OCI-M2 (cell line): Measurements from ENCODE around the gene PRDM16.

Experiments
- DNase-seq: peaks from one replicate; lab custom pipeline; 2025; ENCODE audit not compliant: unreplicated experiment; lab: John Stamatoyannopoulos, UW

Gene PRDM16

DNA sequence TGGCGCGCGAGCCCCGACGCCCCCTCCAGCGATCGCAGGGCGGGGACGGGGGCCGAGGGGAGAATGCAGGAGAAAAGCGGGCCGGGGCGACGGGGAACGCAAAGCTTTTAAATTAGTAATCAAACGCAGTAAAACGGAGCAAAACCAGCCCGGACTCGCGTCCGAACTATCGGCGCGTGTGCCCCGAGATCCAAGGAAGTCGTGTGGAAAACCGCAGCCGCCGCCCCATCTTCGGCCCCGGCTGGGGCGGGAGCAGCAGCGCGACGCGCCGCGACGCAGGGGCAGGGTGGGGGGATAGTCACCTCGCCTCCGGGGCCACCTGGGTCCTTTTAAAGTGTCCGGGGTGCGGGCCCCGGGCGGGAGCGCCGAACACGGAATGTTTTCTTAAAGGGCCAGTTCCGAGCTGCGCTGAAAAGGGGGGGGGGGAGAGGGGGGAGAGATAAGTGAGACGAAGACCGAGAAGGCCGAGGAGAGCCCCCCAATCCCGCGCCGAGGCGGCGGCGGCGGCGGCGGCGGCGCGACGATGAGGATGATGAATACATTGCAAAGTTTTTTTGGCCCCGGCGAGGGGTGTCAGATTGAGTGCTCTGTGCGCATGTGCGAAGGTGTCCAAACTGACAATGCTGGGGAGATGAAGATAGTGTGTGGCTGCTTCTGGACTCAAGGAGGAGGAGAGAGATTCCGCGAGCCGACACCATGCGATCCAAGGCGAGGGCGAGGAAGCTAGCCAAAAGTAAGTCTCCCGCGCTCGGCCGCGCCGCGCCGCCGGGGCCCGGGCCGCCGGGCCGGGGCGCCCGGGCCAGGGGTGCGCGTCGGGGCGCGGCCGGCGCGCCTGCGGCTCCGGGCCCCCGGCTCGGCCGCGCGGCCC lies at the start of gene PRDM16:
Gene PRDM16 (plus strand): TSS at position 640 of the 868 bp plus-strand sequence. CDS start 57 bp downstream, at position 697.
- no peak for DNase-seq

DNA sequence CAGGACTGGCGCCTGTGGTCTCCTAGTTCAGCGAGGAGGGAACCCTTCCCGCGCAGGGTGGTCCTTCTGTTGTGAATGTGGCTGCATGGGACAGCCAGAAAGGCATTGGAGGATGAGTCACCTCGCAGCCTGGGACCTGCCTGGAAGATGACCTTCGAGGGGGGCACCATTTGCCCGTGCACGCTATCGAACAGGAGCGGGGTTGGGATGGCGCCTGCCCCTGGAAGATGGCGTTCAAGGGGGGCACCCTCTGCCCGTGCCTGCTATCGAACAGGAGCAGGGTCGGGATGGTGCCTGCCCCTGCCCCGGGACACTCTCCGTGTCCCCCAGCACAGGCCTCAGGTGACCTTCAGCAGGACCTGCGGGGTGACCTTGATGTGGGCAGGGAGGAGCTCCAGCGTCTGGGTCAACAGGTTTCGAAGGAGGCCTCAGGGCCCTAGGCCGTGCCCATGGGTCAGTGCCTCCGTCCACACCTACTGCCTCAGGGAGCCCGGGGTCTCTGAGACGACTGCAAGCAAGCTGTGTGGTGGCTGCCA lies 49.4 kb upstream of the PRDM16 start:
- no peak for DNase-seq

DNA sequence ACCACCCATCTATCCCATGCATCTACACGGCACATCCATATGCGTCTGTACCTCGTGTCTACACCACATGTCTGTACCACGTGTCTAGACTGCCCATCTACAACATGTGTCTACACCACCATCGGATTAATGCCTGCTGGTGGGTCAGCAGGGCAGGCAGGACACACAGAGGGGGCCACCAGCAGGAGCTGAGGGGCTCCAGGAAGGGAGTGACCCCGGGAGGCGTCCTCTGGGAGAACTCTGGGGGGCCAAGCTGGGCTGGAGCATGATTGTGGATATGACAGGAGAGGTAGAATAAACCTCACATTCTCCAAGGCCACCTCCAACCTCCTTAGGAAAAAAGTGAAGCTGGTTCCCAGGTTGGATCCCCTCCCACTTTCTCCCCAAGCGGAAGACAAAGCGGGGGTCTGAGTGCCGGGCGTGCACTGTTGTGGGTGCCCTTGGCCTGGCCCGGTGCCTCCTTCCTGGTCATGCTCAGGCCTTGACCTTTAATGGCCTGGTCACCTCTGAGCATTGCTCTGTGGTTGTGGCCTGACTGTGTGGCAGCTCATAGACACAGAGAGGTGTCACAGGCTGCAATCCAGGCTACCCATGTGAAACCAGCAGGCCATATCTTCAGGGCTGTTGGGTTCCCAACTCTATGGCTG lies 48.6 kb upstream of the PRDM16 start:
- DNase-seq: no peak

DNA sequence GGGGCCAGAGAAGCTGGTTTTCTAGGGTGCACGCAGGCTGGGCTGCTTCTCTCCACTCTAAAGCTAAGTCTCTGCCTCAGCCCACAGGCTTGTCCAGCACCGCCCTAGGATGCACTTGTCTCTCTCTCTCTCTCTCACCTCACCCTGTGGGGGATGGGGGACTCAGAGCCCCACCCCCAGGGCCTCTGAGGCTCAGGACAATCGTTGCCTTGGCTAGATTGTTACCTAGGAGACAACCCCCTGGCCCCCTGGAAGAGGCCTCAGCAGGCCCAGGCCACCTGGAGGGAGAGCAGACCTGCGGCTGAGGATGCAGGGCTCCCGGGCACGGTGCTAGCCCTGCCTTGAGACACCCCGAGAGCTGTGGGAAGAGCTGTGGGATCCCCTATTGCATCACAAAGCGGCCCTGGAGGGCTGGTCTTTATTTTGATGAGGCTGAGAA lies 47.8 kb upstream of the PRDM16 start, which contains the start of gene ACTRT2:
Gene ACTRT2 (plus strand): TSS at position 235 of the 439 bp plus-strand sequence. CDS start 220 bp downstream, outside the sequence.
- DNase-seq: no peak

DNA sequence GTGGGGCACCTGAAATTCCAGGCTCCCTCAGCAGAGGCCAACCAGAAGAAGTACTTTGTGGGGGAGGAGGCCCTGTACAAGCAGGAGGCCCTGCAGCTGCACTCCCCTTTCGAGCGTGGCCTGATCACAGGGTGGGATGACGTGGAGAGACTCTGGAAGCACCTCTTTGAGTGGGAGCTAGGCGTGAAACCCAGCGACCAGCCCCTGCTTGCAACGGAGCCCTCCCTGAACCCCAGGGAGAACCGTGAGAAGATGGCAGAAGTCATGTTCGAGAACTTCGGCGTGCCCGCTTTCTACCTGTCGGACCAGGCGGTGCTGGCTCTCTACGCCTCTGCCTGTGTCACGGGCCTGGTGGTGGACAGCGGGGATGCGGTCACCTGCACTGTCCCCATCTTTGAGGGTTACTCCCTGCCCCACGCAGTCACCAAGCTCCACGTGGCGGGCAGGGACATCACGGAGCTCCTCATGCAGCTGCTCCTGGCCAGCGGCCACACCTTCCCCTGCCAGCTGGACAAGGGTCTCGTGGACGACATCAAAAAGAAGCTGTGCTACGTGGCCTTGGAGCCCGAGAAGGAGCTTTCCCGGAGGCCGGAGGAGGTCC lies 47.1 kb upstream of the PRDM16 start:
- DNase-seq: no peak

DNA sequence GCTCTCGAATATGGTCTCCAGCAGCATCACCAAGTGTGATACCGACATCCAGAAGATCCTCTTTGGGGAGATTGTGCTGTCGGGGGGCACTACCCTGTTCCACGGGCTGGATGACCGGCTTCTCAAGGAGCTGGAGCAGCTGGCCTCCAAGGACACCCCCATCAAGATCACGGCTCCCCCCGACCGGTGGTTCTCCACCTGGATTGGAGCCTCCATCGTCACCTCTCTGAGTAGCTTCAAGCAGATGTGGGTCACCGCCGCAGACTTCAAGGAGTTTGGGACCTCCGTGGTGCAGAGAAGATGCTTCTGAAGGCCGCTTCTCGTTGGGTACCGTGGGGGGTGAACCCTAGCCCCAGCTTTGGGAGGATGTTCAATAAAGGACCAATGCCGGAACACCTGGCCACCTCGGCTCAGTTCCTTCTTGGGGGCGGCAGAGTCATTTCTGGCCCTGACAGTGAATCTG lies 46.5 kb upstream of the PRDM16 start:
- no peak for DNase-seq

DNA sequence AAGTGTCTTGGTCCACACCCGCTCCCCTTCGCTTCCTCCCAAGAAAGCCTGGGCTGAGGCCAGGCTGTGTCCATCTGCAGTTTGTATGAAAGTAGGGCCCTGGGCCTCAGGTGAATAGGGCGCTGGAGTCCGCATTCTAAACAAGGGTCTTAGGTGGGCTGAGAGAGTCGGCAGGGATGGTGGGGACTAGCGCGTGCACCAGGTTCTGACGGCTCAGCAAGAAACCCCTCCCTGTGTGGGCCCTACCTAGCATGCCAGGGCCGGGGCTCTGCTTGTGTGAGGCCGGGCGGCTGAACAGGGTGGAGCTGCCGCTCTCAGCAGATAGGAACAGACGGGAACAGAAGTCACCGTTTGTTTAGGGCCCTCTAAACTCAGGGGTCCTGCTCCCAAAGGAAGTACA lies 46.0 kb upstream of the PRDM16 start:
- DNase-seq: no peak

DNA sequence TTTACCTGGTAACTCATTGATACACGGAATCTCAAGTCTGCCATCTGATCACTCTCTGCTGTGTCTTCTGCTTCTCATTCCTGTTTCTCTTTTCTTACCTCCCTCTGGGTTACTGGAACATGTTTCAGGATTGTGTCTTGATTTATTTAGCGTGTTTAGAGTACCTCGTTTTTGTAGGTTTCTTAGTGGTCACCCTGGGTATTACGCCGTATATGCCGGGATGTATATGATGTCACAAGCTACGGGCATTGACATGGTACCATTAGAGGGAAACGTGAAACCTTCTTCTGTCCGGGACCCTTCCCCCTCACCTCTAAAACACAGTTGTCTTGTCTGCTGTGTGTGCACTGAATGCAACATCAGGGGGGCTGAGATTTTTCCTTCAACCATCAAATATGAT lies 45.0 kb upstream of the PRDM16 start:
- no peak for DNase-seq

DNA sequence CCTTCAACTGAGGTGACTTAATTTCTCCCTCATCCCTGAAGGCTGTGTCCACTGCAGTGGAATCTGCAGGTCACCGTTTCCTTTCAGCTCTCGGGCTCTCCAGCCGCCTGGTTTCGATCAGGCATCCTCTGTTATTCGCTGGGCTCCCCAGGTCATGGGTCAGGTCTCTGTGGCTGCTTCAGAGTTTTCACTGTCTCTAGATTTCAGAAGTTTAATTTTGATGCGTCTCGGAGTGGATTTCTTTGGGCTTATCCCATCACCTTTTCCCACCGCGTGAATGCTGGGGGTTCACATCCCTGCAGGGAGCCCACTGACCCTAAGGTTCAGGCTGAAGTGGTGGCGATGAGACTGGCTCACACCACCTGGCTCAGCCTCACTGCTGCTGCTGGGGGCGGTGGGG lies 44.4 kb upstream of the PRDM16 start:
- DNase-seq: no peak

DNA sequence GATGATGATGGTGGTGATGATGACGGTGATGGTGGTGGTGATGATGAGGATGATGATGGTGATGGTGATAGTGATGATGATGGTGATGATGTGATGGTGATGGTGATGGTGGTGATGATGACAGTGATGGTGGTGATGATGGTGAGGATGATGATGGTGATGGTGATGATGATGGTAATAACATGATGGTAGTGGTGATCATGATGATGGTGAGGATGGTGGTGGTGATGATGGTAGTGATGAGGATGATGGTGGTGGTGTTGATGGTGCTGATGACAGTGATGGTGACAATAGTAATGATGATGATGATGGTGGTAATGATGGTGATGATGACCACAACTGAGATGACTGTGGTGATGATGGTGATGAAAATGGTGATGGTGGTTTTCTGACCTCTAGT lies 42.9 kb upstream of the PRDM16 start:
- no peak for DNase-seq

DNA sequence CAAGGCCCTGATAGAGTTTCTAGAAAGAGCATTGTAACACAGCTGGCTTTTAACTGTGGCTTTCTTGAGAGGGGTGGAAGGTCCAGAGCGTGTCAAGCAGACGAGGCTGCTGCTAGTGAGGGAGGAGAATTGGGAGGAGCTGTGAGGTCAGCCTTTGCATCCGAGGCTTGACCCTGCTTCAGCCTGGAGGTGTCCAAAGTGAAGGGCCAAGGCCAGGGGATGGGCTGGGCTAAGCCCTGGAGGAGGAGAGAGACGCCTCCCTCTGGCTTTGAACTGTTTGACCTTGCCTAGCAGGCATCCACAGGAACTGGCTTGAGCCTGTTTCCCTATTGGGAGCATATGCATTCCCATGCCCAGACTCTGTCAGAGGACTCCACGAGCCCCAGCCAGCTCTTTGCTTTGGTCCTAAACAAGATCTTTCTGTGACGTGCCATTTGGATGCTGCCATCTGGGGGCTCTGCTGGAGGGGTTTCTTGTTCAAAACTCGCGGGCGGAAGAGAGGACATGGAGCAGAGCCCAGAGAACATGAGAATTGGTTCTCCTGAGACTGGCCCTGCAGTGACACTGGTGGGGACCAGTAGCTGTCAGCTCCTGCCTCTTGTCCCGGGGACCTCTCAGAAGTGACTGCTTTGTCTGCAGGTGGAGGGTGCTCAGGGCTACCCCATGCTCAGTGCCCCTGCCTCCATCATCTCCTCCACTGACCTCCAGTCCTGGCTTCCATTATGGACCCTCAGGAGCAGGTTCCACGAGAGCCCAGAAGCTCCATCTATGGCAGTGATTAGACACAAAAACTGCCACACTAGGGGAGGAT lies 42.2 kb upstream of the PRDM16 start:
- DNase-seq: no peak

DNA sequence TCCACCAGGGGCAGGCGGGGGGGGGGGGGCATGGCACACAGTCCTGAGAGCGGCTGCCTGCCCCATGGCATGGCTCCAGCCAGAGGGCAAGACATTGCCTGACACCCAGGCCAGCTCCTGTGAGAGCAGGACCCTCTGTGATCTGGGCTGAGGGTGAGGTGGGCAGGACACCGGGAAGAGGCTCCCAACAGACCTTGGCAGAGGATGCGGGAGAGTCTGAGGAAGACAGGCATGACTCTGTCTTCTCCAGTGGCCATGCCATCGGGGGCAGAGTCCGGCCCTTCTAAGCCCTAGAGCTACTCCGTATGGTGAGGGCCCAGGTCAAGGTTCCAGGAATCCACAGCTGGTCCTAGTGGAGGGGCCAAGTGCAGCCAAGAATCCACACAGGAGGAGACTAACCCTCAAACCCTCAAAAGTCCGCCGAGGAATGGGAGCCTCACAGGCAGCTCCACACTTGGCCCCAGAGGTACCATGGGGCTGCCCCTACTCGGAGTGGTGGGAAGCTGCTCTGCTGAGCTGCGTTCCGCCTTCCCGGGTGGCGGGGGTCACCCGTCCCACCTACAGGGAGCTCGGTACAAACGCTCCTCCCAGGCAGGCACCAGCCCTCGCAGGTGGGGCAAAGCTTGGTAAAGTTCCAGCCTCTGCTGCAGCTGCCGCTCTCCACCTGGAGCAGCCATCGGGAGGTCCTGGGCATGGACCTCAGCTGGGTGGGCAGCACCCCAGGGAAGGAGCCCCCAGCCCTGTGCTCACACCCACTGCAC lies 41.2 kb upstream of the PRDM16 start:
- no peak for DNase-seq

DNA sequence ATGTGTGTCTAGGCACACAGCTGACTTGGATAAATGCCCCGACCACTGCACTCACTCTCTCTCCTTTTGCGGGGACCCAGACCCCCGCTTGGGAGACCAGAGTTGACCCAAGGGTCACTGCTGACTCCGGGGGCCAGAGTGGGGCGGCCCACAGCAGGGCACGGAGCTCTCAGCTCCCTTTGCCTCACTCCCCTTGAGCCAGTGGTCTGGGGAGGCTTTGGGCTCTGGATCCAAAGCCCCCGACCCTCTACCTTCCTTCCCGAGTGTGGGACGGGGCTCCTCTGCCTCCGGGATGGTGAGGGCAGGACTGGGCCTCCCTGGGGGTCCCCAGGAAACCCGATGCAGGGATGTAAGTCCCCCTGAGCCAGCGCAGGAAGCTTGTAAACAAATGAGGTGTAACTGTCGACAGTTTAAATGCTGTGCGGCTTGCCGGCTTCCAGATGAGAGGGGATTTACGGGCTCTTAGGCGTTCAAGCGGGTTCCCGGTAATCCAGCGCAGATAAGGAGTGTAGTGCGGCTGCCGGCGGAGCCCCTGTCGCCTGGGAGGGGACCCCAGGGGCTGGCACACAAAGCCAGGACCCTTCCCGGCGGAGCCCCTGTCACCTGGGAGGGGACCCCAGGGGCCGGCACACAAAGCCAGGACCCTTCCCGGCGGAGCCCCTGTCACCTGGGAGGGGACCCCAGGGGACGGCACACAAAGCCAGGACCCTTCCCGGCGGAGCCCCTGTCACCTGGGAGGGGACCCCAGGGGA lies 40.3 kb upstream of the PRDM16 start:
- DNase-seq: no peak

DNA sequence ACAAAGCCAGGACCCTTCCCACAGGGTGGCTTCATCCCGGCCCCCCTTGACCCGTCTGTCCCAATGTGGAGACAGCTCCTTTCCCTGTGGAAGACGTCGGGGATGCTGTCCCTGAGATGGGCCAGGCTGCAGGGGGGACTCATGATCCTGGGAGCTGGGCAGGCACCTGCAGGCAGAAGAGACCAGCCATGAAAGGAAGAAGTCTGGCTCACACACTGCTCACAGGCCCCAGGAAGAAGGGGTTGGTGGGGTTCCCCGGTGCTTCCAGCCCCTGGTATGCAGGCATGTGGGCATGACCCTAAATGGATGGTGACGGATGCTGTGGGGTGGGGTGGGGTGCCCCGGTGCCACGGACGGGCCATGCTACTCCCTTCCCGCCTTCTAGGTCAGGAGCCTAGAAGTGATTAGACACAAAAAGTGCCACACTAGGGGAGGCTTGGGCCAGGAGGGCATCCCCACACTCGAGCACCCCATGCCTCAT lies 39.5 kb upstream of the PRDM16 start:
- no peak for DNase-seq

DNA sequence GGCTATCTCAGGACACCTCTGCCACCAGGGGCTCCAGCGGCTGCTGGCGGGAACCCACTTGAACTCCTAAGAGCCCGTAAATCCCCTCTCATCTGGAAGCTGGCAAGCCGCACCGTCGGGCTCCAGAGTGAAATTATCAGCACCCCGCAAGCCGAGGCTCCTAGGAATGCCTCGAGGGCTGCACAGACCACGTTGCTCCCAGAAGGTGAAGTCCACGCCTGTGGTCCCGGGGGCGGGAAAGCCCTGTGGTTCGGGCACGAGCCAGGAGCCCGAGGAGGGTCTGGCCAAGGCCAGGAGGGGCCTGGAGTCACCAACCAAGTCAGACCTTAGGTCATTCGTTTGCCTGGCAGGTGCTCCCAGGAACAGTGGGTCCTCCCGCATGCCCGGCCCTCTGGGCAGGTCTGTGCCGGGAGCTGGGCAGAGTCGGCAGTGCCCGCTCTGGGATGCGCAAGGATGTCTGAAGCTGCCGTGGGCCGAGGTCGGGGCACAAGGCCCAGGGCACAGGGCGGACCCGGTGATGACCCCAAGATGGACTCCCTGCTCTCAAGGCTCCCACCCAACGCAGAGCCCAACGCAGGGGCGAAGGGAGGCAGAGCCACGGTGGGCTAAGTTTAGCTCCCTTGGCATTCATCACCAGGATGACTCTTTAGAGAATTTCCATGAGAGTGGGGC lies 38.9 kb upstream of the PRDM16 start:
- no peak for DNase-seq

DNA sequence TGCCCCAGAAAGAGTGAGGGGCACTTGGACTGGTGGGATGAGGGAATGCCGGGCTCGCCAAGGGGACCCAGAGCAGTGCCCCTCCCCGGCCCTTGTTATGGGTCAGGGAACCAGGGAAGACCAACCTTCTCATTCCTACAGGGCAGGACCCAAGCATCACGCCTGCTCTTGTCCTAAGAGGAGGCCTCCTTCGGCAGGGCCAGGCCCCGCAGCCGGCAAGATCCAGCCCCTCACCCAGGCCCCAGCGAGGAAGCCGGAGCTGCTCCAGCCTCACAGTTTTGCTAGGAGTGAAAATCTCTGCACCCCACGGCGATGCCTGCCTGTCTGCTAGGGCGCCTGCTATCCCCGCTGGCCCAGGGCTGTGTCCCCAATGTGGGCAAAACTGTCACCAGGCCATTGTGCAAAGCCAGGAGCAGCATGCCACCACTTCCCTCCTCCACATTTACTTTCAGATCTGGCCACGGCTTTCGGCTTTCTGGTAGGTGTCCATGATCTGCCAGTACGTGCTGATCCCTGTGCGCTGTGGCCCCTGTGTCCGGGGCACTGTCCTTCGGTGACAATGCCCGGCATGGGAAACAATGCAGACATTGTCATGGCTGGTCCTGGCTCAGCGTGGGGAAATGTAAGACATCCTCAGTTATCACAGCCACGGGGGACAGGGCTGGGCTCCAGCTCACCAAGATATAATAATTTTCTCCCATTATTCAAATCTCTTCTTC lies 38.2 kb upstream of the PRDM16 start:
- no peak for DNase-seq

DNA sequence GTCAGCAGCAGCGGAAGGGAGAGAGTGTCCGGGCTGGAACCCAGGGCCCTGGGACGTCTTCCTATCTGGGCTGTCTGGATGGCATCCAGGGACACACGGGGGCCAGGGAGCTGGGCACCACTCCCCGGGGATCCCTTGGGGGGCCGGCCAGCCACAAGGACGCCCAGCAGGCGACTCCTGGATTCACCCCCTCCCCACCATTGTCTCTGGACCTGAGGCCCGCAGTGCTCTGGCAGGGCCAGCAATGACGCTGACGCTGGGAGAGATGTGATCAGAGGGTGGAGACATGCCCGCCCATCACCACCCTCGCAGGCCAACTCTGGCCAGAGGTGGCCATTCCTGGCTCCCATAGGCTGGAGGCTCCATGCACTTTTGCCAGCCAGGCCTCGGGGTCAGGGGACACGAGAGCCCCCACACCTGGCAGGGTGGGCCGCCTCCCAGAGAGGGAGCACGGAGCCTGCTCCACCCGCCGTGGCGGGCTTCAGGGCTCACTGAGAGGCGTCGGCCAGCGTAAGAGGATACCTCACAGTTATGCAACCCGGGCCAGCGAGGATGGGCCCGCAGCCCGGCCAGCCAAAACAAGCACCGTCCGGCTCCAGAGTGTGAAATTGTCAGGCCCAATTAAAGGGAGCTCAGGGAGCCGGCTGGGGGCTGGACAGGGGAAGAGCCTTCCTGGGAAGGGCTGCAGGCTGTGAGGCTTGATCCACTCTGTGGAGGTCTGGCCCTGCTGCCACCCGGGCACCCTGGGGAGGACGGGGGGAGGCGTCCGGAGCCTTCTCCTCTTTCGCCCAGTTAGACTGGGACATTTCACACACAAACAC lies 37.4 kb upstream of the PRDM16 start:
- no peak for DNase-seq
